ENCODE measurements around the gene CHRDL2.

CHRDL2 gene

DNA sequence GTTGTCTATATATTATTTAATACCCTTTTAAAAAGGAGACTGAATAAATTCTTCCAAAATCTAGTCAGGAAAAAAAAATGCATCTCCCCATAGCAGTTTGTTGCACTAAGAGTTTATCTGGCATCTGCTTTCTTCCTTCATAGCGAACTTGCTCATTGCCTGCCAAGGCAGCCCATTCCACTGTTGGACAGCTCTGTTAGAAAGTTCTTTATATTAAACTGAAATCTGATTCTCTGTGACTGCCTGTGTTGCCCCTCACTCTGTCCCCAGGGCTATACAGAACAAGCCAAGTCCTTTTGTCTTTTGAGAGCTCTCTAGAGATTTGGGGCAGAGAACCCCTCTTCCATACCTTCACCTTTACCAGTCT, 3.3 kb upstream of the CHRDL2 start:
- TF ChIP-seq, protein P1, sequence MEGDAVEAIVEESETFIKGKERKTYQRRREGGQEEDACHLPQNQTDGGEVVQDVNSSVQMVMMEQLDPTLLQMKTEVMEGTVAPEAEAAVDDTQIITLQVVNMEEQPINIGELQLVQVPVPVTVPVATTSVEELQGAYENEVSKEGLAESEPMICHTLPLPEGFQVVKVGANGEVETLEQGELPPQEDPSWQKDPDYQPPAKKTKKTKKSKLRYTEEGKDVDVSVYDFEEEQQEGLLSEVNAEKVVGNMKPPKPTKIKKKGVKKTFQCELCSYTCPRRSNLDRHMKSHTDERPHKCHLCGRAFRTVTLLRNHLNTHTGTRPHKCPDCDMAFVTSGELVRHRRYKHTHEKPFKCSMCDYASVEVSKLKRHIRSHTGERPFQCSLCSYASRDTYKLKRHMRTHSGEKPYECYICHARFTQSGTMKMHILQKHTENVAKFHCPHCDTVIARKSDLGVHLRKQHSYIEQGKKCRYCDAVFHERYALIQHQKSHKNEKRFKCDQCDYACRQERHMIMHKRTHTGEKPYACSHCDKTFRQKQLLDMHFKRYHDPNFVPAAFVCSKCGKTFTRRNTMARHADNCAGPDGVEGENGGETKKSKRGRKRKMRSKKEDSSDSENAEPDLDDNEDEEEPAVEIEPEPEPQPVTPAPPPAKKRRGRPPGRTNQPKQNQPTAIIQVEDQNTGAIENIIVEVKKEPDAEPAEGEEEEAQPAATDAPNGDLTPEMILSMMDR (IDR thresholded peaks at IDR 0.05; ENCODE audit: low read depth, low read length, missing control alignments), result no peak
- in situ Hi-C loops (cut with HindIII; ENCODE audit: low pct_ligation_motif_present, low sequenced_read_pairs), result loop anchor here (25.0 kb wide), 1 partner anchor 122 kb away; no protein-coding TSS in a partner anchor
- no peak overlapping the region for H3K4me3 ChIP-seq (ENCODE audit: low read depth, low read length)
- no peak for DNase-seq
- peaks cover 33% of the 10 kb centered on the region for H3K27me3 ChIP-seq (replicated peaks)
- no peak overlapping the region for H3K27ac ChIP-seq
- H3K36me3 ChIP-seq (replicated peaks), result no peaks in the 10 kb centered on the region

DNA sequence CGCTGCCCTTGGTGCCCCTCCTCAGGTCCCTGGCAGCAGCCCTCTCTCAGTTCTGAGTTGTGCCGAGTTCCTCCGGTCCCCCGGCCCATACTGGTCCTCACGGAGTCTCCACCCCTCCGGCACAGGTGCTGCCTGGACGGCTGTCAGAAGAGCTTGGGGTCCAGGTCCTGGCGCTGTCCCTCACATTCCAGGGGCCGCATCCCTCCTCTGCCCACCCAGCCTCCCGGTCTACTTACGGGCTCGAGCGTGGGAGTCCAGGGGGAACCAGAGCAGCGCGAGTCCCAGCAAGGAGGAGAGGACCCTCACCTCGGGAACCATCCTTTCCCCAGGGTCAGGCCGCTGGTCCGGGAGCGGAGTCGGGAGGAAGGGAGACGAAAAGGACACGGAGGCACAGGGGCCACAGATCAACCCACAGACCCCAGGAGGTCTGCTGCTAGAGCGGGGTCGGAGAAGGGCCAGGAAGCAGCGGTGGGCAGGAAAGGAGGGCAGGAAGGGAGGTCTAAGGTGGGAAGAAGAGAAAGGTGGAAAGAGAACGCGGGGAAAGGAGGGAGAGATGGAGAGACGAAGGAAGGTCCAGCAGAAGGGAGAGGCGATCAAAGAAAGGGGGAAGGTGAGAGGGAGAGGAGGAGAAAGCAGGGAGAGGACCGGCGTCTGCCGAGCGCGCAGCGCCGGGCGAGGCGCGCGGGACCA, 510 bp downstream of the CHRDL2 start:
- in situ Hi-C loops (cut with HindIII; ENCODE audit: low pct_ligation_motif_present, low sequenced_read_pairs), result loop anchor here (25.0 kb wide), 1 partner anchor 118 kb away; no protein-coding TSS in a partner anchor
- H3K4me3 ChIP-seq (ENCODE audit: low read depth, low read length), result no peak overlapping the region
- TF ChIP-seq, protein P1 (IDR thresholded peaks at IDR 0.05; ENCODE audit: low read depth, low read length, missing control alignments), result no peak
- peaks cover 41% of the 10 kb centered on the region for H3K27me3 ChIP-seq (replicated peaks)
- H3K36me3 ChIP-seq (replicated peaks), result no peaks in the 10 kb centered on the region
- no peak overlapping the region for H3K27ac ChIP-seq
- no peak for DNase-seq

DNA sequence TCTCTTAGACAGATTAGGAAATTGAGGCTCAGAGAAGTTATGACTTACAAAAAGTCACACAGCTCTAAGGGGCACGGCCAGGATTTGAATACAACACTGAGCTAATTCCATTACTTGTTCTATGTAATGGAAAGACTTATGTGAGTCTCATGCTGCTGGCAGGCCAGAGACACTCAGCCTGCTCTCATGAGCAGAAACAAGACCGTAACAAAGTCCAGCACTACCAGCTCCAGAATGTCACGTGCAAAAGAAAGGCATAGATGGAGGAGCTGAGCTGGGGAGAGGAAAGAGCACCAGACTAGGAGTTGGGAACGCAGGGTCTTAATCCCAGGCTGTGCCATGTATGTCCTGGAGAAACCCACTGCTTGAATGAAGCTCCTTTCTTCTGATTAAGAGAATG, 1.8 kb downstream of the CHRDL2 start:
- no peak overlapping the region for H3K4me3 ChIP-seq (ENCODE audit: low read depth, low read length)
- no peaks in the 10 kb centered on the region for H3K36me3 ChIP-seq (replicated peaks)
- H3K27me3 ChIP-seq (replicated peaks), result peaks cover 41% of the 10 kb centered on the region
- TF ChIP-seq, protein P1 (IDR thresholded peaks at IDR 0.05; ENCODE audit: low read depth, low read length, missing control alignments), result no peak
- in situ Hi-C loops (cut with HindIII; ENCODE audit: low pct_ligation_motif_present, low sequenced_read_pairs), result loop anchor here (25.0 kb wide), 1 partner anchor 117 kb away; no protein-coding TSS in a partner anchor
- no peak overlapping the region for H3K27ac ChIP-seq
- no peak for DNase-seq

DNA sequence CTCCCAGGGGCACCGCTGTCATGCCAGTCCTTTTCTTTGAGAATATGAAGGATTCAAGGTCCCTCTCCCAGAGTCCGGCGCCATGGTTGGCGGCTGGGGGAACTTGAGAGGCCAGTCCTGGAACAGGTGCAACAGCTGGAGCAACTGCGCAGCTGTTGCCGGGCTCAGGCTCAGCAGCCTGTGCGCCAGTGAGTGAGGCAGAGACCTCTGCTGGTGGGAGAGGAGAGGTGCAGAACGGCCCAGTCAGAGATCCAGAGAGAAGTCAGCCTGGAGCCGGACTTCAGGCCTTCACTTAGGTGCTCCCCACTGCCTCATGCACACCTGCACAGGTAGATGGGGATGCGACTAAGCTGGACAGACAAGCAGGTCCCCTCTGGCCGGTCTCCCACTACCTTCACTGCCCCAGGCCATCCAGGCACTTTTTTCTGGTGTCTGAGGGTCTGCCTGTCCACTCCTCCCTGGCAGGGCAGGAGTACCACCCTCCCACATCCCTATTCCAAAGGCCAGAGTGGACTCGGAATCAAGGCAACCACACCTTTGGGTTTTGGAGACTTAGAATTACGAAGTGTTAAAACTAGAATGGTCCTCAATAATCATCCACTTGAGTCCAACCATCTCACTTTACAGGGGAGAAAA, 4.6 kb downstream of the CHRDL2 start:
- TF ChIP-seq, protein P1 (IDR thresholded peaks at IDR 0.05; ENCODE audit: low read depth, low read length, missing control alignments), result peak; percentile 98
- Histone ChIP-seq H3K36me3 (replicated peaks) (no peaks in the 10 kb centered on the region), H3K27me3 (replicated peaks) (peaks cover 28% of the 10 kb centered on the region), H3K4me3 (ENCODE audit: low read depth, low read length) (no peak overlapping the region), H3K27ac (no peak overlapping the region)
- in situ Hi-C loops (cut with HindIII; ENCODE audit: low pct_ligation_motif_present, low sequenced_read_pairs), result loop anchor here (25.0 kb wide), 1 partner anchor 114 kb away; no protein-coding TSS in a partner anchor
- peak; percentile 59 for DNase-seq

DNA sequence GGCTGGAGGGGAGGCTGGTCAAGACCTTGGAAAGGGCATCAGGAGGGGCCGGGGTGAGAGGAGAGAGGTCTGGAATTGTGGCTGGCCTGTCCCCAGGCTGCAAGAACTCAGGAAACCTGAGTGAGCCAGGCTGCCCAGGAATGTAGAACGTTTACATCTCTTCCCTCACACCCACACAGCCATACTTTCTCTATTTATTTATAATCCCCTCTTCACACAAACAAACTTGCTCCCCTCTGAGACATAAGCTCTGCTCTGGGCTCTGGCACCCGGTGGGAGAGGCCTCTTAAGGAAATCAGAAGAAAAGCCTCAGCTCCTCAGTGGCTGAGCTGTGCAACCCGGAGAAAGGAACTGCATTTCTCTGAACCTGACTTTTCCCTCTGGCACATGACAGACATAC, 5.5 kb downstream of the CHRDL2 start:
- in situ Hi-C loops (cut with HindIII; ENCODE audit: low pct_ligation_motif_present, low sequenced_read_pairs), result loop anchor here (25.0 kb wide), 1 partner anchor 113 kb away; no protein-coding TSS in a partner anchor
- TF ChIP-seq, protein P1 (IDR thresholded peaks at IDR 0.05; ENCODE audit: low read depth, low read length, missing control alignments), result no peak
- no peak for DNase-seq
- H3K36me3 ChIP-seq (replicated peaks), result no peaks in the 10 kb centered on the region
- no peak overlapping the region for H3K27ac ChIP-seq
- peaks cover 21% of the 10 kb centered on the region for H3K27me3 ChIP-seq (replicated peaks)
- H3K4me3 ChIP-seq (ENCODE audit: low read depth, low read length), result no peak overlapping the region
